HG02642 (cell line): ENCODE data around the gene SERBP1.
"Not testable (repeated sequence)": the region's sequence is repeated elsewhere in the genome, so short reads cannot be mapped to it uniquely, and the experiment has no call there.

Source experiments
- ATAC-seq: cut with Tn5 transposase; IDR thresholded peaks from one replicate; pipeline ENCODE4 v1.9.1; 2021; ENCODE audit warnings: mild to moderate bottlenecking; ENCODE audit not compliant: unreplicated experiment, poor library complexity

Gene SERBP1

GRCh38 chr1:67441739-67442281 lies 11.6 kb upstream of the SERBP1 start:
- ATAC-seq: no peak

- ATAC-seq: peak; percentile 62
These were observed 11.0 kb upstream of the SERBP1 start for GRCh38 chr1:67441183-67441582.

GRCh38 chr1:67440339-67440738 lies 10.1 kb upstream of the SERBP1 start:
- ATAC-seq: no peak

DNA sequence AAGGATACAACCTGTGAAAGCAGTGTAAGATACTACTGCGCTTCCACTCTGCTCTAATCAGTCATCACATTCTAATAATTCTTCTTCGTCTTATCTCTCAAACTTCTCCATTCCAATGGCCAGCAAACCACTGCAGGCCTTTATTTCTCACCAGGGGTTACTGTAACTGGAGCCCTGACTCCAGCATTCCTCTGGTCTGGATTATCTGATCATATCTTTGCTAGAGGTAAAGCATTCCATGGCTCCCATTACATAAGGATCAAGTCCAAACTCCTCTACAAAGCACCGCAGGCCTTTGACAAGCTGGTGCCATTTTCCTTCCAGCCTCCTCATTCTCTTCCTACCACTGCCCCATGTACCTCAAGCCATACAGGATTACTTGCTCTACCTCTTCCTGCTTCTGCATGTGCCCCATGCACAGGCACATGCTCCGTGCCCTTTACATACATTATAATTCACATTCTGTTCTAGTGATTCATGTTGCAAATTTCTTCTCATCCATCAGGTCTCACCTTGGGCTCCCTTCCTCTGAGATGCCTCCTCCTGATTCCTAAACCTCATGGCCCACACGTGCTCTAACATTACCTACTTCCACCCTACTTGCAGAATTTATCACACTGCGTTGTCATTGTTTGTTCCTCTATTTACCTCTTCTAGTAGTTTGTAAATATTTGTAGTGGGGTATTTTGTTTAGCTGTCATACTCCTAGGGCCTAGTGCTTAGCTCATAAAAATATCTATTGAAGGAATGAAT lies 9.3 kb upstream of the SERBP1 start:
- no peak for ATAC-seq

DNA sequence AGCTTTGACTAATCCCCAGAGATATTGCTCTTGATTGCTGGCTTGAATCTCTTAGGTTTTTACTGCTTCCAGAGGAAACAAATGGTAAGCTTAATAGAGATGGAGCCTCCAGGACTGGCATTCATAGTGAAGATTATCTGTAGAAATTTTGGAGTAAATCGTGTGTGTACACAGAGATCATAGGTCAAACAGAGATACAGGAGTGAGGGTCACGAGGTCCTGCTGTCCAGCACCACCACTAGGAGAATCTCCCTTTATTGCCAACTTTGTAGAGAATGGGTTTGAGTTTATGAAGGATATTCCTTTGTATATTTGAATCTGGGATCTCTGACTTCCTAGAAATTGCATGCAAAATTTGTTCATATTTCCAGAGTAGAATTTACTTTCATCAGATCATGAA lies 7.8 kb upstream of the SERBP1 start:
- no peak for ATAC-seq

GRCh38 chr1:67436511-67437055 lies 6.4 kb upstream of the SERBP1 start:
- no peak for ATAC-seq

- ATAC-seq: no peak
These were observed 4.3 kb upstream of the SERBP1 start for GRCh38 chr1:67434491-67434890.

- ATAC-seq: no peak
These were observed 3.6 kb upstream of the SERBP1 start for GRCh38 chr1:67433837-67434236.

DNA sequence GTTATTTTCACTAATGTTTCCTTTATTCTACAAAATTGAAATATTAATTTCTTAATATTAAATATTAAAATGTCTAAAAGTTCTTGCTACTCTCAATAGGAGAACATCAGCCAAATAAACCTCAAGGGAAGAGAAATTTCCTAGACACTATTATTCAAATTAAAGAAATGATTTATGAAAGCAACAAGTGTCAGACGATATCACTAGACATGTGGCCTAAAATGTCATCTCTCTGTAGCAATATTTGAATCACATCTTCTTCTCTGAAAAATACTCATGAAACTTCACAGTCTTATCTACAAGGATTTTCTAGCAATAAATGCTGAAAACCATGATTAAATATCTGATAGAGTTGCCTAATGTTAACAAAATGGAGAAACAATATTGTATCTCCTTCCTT lies 2.5 kb upstream of the SERBP1 start:
- ATAC-seq: no peak

GRCh38 chr1:67431869-67432578 lies 1.8 kb upstream of the SERBP1 start:
- ATAC-seq: no peak

DNA sequence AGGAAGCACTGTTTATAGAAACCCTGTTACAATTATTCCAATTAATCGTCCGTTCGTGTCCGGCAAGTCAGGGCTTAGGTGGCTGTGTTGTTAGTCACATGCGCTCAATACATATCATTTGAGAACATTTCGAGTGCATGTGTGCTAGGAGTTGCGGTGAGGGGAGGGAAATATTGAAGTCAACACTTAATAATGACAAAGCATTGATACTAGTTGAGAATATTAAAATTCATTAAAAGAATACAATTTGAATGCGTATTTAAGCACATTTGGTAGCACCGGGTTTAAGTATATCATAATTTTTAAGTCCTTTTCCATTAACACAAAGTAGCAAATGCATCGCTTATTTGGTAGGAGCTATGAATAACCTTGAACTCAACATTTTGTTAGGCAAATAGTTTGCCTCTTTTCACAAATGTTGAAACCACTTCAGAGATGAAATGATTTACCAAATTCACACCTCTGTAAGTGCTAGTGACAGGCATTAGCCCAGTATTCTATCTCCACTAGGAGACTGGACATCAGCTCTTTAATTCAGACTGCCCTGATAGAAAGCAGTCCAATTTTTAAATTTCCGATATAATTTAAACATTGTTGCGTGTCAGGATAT lies 1.1 kb upstream of the SERBP1 start:
- no peak for ATAC-seq

DNA sequence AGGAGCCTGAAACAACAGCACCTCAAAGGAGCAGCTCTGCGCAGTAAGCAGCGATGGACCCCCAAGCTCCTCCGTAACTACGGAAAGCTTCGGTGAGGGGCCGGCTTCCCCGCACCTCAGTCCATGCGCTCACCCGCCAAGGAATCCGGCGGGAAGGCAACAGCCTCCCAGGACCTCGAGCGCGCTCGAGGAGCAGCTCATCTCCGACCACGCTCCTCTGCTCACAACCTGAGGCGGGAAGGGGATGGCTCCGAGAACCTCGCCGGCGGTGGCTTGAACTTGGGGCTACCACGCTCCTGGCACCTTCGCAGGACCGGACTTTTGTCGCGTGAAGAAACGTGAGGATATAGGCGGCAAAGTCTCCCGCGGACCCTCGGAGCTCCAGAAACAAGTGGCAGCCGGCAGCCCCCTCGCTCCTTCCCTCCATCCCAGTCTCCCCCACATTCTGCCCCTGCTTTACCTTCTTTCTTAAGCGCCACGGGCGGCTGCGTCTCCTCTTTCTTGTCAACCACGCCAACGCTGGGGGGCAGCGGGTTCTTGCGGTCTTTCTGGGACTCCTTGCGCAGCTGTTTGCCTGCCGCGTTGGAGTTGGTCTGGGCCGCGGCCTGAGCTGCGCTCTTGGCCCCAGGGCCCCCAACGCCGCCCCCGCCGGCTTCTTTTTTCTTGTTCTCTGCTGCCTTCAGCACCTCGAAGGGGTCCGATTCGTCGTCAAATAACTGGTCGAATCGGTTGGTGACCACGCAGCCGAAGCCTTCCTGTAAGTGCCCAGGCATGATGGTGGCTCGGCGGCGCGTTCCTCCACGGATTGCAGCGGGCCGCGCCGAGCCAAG lies 459 bp downstream of the SERBP1 start:
- ATAC-seq: peak; percentile 15

GRCh38 chr1:67429011-67429527 lies 1.1 kb downstream of the SERBP1 start:
- no peak for ATAC-seq

DNA sequence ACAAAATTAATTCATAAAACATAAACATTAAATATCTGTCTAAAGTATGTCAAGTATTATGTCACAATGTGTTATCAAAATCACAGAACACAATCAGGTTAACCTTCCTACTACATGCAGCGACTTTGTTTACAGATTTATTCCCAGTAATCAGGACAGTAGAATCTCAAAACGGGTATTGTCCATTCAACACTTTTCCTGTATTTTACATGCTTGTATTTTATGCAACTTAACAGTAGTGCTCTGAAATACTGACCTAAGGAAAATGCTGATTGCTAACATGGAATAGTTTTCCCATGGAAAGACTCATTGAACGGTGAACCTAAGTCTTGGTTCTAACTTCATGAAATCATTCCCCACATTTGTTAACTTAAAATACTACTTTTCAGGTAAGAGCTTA lies 2.3 kb downstream of the SERBP1 start:
- ATAC-seq: no peak

GRCh38 chr1:67427465-67427864 lies 2.7 kb downstream of the SERBP1 start:
- ATAC-seq: no peak

DNA sequence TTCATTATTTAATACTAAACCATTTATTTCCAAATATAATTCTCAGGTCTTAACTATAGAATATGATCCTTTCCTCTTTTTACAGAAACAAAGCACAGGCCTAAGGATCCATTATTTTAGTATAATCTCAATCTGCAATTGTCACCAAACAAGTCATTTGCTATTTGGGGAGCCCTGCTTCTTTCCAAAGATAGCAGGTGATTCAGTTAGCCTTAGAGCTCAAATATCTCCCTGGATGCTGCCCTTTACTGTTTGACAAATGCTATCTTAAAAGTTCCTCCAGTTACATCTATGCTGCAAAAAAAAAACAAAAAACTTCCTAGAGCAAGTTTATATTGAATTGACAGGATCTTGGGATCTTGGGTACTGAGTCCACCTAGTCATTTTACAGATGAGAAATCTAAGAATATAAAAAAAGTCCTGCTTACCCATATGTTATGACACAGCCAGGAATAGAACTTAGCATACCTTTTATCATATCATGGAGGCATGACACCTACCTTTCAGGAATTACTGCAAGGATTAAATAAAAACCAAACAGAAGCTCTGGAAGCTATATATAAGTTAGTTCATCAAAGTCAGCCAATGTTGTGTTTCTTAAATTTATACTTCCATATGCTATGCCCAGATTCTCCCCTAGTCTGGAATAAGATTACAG lies 9.2 kb downstream of the SERBP1 start:
- ATAC-seq: no peak

DNA sequence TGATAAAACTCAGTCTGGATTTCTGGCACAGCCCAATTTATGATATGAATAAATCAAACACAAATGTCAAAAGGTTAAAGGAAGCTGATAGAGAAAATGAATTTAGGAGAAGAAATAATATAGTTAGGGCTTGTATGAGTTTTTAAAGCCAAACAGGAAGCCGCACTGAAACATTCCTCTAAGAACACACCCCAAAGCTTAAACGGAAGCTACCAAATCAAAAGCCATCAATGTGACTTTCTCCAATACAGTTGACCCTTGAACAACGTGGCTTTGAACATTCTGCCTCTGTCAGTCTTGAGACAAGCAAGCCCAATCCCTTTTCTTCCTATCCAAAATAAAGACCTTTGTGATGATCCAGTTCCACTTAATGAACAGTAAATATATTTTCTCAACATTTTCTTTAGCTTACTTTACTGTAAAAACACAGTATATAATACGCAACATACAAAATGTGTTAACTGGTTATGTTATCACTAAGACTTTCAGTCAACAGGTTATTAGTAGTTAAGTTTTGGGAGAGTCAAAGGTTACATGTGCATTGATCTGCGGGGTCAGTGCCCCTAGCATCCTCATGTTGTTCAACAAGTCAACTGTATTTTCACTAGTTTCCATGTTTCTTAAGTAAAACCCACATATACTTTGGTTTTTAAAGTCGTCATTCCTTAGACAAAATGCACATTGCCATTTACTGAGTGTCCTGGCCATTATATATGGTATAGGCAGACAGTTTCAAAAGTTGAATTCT lies 11.2 kb downstream of the SERBP1 start:
- ATAC-seq: no peak

GRCh38 chr1:67417733-67418132 lies 12.5 kb downstream of the SERBP1 start:
- ATAC-seq: not testable (repeated sequence)

DNA sequence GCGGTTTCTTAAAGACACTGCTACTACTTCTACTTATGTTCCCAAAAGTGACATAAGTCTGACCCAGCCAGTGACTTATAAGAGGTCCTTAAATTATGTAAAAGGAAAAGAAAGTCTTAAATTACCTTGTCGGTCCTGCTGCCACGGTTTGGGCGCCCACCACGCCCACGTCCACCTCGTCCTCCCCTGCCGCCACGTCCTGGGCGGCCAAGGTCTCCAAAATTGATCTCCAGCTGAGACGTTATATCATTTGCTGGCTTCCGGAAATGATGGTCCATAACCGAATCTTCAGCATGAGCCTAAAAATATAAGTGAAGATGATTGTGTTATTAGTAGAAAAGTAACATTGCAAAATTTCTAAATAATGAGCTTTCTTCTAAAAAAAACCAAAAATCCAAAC lies 15.2 kb downstream of the SERBP1 start:
- no peak for ATAC-seq
